ENCODE results near the gene ZNF697.

The ZNF697 gene

DNA sequence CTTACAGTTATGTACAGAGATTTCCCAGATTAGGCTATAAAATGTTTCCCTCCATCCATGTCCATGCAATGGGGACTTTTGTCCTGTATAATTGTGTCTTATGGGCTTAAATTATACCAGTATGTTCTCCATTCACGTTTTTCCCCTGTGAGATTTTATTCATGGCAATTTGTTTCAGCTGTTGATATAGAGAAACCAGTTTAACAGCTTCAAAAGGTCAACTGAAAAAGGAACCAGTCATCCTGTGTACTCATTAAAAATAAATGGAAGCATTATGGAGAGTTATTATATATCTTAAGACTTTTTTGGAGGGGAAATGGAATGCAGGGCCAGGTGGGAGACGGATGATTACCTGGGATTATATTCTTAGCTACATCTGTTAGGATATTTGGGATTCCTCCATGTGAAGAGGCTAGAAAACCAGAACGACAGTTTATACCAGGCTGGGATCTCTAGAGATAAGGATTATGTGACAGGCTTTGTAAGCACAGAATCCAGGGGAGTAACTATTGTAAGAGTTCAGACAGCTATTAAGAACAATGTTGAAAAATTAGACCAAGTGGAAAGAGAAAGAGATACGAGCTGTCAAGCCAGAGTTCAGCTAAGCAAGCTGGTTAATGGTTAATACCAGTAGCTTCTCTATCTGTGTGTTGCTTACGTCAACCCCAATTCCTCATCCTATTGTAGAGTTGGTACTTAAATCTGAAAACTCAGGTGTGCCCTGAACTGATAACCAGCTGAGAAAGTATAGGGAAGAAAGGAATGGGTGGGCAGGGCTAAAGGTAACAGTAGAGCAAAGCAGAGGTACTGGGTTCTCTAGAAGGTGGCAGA, 12.4 kb upstream of the ZNF697 start:
- DNase-seq, result no peak

DNA sequence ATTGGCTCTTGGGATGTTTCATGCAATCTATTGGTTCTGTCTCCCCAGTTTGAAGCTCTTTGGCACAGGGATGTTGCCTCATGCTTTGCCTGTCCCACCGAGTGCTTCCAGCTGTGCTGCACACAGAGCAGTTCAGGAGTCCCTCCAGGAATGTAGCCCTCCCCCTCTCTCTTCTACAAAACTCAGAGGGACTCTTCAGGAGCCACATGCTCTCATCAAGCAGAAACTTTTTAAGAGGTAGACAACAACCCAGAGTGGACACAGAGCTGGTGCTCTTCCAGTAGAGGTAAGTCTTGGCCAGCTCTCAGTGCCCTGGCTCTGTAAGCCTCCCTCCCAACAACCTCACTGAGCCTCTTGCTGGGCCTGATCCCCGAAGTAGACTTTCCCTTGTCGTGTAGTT, 11.6 kb upstream of the ZNF697 start:
- DNase-seq, result no peak

GRCh38 chr1:119656410-119656955, 8.4 kb upstream of the ZNF697 start:
- DNase-seq, result no peak

DNA sequence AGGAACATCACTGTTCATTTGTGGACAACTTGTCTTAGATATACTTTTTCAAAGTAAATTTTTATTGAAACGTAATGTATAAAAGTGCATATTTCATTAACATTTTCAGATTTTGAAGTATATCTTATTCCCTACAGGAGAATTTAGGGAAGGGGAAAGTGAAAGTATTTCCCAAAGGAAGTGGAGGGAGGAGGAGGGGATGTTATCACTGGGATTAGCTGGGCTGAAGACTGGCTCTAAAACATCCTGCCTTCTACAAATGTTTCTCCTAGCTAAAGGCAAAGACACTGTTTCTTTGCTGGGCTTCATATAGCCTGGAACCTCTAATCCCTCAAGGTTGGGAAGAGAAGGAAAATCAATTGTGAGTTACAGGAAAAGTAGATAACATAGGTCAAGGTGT, 7.1 kb upstream of the ZNF697 start:
- DNase-seq, result no peak

DNA sequence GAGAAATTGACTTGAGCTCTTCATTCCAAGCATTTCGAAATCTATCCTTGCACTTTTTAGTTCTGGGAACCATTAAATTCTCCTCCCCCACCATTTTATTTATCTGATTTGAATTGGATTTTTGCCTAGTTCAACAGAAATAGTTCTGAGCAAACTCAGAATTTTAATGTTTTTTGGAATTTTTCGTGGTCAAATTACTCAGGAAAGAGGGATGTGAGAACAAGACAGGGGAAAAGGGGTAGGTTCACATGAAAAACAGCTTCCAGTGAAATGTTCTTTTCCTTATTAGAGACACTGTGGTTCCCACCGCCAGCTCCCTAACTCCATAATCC, 5.7 kb upstream of the ZNF697 start:
- DNase-seq, result no peak

DNA sequence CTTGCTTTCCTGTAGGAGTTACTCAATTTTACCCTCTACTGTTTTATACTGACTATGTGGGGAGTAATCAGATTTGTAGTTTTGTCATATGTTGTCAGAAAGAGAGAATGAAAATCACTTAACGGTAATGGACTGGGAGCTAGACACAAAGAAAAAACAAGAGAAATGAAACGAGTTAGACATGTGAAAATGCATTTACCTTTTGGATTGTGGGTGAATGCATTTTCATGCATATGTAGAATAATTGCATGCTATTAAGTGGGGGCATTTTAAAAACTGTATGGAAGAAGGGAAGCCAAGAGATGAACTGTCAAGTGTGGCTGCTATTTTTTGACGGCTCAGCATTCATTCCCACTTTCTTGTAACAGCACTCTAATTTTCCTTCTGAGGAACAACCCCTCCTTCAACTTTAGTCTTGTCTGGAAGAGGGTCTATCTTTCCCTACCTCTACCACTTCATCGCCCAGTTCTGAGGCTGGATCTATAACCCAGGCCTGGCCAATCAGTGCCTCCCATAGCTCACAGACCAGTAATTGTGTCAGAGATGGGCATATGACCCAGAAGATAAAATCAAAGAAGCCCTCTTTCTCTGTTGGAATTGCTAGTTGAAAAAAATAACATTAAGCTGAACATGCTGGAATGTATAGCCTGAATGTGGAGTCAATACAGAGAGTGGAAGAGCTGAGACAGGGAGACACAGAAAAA, 5.2 kb upstream of the ZNF697 start:
- DNase-seq, result no peak

- no peak for DNase-seq
Measured at GRCh38 chr1:119652587-119652986, 4.5 kb upstream of the ZNF697 start.

- no peak for DNase-seq
Measured at GRCh38 chr1:119651641-119652040, 3.6 kb upstream of the ZNF697 start.

DNA sequence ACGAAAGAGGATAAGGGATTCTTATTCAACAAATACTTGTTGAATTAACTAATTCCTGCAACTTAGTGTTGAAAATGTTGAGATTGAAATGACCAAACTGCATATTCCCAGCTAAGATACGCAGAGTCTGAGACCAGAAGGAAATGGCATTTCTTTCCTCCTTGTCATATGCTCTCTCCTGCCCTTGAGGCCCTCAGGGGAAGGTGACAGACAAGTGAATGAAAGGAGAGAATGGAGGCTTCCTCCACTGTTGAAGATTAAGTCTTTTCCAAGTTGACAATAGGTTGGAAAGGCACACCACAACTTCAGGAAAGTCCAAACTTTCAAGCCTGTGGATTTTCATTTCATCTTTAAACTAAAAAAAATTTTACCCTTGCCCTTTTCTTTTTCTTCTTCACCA, 3.1 kb upstream of the ZNF697 start:
- no peak for DNase-seq

DNA sequence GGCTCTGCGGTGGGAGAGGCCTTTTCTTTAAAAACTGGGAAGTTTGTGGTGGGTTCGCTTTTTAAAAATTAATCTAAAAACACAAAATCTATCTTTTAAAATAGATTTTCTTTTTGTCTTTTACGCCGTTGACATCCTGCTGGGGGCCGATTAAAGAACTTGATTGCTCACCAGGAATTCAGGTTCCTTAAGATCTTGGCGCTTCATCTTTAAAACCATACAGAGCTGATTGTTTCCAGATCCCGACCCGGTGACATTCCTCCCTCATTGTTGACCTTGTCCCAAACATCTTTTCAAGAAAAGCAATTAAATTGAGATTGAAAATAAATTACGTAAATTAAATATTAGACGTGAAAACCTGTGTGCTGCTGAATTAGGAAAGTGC, 546 bp upstream of the ZNF697 start:
- no peak for DNase-seq

GRCh38 chr1:119647228-119647733, 785 bp downstream of the ZNF697 start:
- DNase-seq, result no peak

DNA sequence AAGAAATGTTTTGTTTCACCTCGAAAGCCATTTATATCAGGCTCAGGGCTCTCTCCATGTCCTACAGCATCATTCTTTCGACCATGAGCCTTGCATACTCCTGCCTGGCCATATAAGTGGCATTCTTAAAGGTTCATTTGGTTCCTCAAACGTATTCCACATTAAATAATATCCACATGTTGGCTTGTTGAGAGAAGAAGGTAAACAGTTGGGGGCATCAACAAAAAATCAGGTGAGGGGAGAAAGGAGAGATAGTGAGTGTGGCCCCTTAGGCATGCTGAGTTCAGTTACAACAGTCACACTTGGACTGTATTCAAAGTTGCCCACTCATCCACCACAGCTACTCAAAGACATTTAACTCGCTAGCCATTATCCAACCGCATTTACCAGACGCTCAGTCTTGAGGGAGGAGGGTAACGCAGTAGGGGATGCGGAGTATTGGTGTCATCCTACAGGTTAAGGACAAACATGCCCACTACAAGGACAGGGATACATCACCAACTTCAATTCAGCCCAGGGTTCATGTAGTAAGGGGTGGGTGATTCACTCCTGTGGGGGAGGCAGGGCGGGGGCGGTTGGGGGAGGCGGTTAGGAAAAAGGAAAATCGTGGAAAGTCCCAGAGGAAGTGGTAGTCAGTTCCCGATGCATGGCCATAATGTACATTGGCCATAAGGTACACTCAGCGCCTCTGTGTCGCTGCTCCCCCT, 1.4 kb downstream of the ZNF697 start:
- no peak for DNase-seq

- DNase-seq, result no peak
Measured at GRCh38 chr1:119639109-119639508, 9.0 kb downstream of the ZNF697 start.

DNA sequence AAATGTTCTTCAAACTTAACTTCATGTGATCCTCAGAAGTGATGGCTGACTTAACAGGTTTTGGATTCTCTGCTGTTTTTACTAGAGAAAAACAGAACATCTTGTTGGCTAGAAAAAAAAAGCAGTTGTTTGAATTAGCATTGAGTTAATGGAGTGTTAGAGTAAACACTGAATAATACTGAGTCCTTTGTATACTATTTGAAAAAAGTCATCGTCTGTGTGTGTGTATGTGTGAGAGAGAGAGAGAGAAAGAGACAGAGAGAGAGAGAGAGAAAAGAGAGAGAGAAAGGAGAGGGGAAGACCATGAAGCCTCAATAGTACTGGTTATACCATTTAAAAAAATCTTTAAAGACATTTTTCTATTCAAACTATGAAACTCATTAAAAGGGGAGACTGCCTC, 10.4 kb downstream of the ZNF697 start:
- no peak for DNase-seq

DNA sequence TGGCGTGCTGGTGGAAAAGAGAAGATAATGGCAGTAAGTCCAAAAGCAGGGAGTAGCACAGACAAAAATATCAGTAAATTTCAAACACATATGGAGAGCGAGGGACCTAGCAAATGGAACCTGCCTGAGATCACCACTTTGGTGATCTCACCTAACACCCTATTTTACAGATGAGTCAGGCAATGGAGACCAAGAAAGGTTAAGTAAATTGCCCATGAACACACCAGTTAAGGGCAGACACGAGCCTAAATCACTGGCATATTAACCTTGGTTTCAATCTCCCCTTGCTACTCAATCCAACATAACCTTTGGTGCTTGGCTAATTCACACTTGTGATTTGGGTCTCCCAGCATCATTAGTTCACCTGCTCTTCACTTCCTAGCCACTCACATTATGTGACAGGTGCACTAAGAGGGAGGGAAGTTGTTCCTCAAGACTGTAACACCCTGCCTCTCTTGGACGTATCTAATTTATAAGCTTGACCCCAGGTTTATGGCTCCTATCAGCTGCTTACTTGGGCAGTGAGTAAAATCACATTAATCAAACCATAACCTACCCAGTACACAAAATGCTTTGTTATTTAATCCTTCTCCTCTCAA, 11.5 kb downstream of the ZNF697 start:
- no peak for DNase-seq

GRCh38 chr1:119635811-119636390, 12.2 kb downstream of the ZNF697 start:
- DNase-seq, result no peak

GRCh38 chr1:119634016-119634415, 14.1 kb downstream of the ZNF697 start:
- no peak for DNase-seq

GRCh38 chr1:119633575-119633974, 14.5 kb downstream of the ZNF697 start:
- no peak for DNase-seq

GRCh38 chr1:119632841-119633240, 15.2 kb downstream of the ZNF697 start:
- DNase-seq, result no peak

- no peak for DNase-seq
Measured at GRCh38 chr1:119632103-119632490, 16.0 kb downstream of the ZNF697 start.

DNA sequence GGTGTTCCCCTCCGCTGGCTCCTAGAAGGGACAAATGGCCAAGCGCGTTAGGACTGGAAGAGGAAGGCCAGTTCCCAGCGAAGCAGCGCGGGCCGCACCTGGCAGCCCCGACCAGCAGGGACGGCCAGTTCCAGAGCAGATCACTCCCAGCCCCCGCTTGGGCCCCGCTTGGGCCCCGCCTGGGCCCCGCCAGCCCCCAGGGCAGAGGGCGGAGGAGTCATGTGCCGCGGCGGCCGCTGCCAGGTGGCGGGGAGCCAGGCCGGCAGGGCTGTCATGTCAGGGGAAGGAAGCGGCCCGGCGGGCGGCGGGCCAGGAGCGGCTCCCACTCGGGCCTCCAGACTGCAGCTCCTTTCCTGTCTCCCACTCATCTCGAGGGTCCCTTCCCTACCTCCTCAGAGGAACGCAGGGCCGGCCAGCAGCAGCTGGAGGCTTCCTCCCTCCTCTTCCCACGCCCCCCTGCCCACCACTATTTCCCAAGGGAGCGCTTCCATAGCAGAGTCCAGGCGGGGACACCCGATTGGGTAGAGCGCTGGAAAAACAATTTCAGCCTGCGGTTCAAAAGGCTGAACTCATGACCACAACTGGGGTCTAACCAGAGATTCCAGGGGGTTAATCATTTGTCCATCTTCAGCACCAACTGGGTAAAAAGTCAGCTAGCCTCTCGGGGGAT, 16.5 kb downstream of the ZNF697 start:
- DNase-seq, result no peak

- no peak for DNase-seq
Measured at GRCh38 chr1:119631086-119631432, 17.0 kb downstream of the ZNF697 start.

All from activated CD8-positive, alpha-beta memory T cell treated with anti-CD3 and anti-CD28 coated beads for 24 hours (primary cell).